IPS DF 4.7 (cell line): Measurements from ENCODE around the gene CDC42SE2.

Experiments
- DNase-seq: peaks from one replicate; pipeline ENCODE4 v3.0.0-alpha.2; 2013; ENCODE audit warnings: low spot score; ENCODE audit errors: extremely low read depth

CDC42SE2 gene

DNA sequence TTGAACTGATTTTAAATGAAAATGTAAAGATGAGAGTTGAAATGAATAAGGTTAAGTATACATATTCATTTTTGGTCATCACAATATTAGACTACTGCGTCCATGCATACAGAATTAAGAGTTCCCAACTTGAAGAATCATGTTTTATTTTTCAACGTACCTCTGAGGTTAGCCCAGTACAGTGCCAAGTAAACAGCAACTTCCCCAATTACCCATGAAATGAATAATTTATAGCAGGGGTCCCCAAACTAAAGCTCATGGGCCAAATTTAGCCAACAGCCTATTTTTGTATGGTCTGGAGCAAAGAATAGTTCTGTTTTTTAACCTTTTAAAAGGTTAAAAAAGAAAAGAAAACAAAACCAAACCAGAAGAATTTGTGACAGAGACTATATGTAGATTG lies 167.9 kb downstream of the CDC42SE2 start:
- no peak for DNase-seq

DNA sequence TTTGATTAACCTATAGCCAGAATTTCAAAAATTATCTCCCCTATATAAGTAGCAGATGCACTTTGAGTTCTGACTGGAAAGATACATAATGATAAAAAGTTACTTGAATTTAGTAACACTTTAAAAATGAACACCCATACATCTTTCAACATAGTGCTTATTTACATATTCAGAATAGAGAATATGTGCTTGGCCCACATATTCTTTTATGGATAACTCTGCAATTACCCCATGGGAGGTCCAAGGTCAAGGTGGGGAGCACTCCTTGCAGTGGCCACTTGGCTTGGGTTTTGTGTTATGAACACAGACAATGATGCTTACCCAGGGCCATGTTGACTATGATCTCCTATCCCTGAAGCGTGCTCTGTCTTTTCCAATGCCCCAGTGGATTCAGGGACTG lies 169.3 kb downstream of the CDC42SE2 start:
- DNase-seq = no peak

- DNase-seq = no peak
Measured at GRCh38 chr5:131436081-131436480, 172.2 kb downstream of the CDC42SE2 start.

- DNase-seq = no peak
Measured at GRCh38 chr5:131441184-131441583, 177.3 kb downstream of the CDC42SE2 start.
